HepG2 (cell line): ENCODE results near the gene ZKSCAN3. TPM values are rescaled to one million over a fixed set of nuclear protein-coding genes. Genes with fewer than 3 reads are reported as not detected.
A peak's percentile ranks its signal among the peaks of the same experiment; 100 is the strongest.

Experiments
- ATAC-seq: fragments of 200-7000 bp; cut with Tn5 transposase; 3 replicates; pipeline ENCODE4 v1.9.1; 2020; ENCODE audit warnings: mild to moderate bottlenecking, moderate library complexity
- BruUV-seq: library from RNA; stranded (reverse); fragments of 400-500 nt; replicated peaks from 2 replicates; lab custom pipeline; 2021; lab: Mats Ljungman, UMichigan
- CTCF ChIA-PET: fragments of 300-600 bp; formaldehyde crosslinking; extraction: SDS; loops from one replicate; lab custom pipeline; 2021; ENCODE audit warnings: low total read pairs, inconsistent platforms, low intra/inter-chr PET ratio; lab: Yijun Ruan, JAX
- POLR2A ChIA-PET: fragments of 350-600 bp; sonication (Branson Sonifier 250); formaldehyde crosslinking; loops from one replicate; lab custom pipeline; 2020; ENCODE audit warnings: antibody characterized with exemption, inconsistent platforms; lab: Yijun Ruan, JAX
- DNase-seq: peaks from one replicate; pipeline ENCODE4 v3.0.0-alpha.2; 2015; ENCODE audit warnings: low spot score
- FAIRE-seq: peaks from 3 replicates; lab custom pipeline; 2011; peaks lifted over from hg19 to GRCh38; lab: Jason Lieb, UNC
- H2AFZ ChIP-seq: one replicate; pipeline ENCODE4 v1.6.1; 2011; ENCODE audit warnings: low read length, inconsistent platforms
- H3K27ac ChIP-seq: fragments of 300-600 bp; 3 replicates; pipeline ENCODE4 v1.8.0; 2011; ENCODE audit warnings: mixed run types, mild to moderate bottlenecking, mixed read lengths, low read length, inconsistent platforms; ENCODE audit not compliant: insufficient read depth; ENCODE audit errors: extremely low read length
- H3K27me3 ChIP-seq, 2 experiments: fragments of 200-600 bp in 1 of 2; 2 replicates in 1 of 2; 3 replicates in 1 of 2; pipeline versions ENCODE4 v1.6.0 to v1.8.0; 2011; ENCODE audit warnings: low read length in 2 of 2, mild to moderate bottlenecking in 2 of 2, moderate library complexity in 2 of 2, inconsistent platforms in 1 of 2; ENCODE audit not compliant: insufficient read depth in 2 of 2, control insufficient read depth in 1 of 2
- H3K36me3 ChIP-seq, 2 experiments: fragments of 200-600 bp in 1 of 2; replicated peaks in 1 of 2; 2 replicates in 1 of 2; 3 replicates in 1 of 2; pipeline versions ENCODE4 v1.5.1 to v1.8.0; 2011; ENCODE audit warnings: low read length in 2 of 2, inconsistent platforms in 1 of 2; ENCODE audit not compliant: insufficient read depth in 2 of 2, control insufficient read depth in 1 of 2
- H3K4me1 ChIP-seq: 2 replicates; pipeline ENCODE4 v1.5.1; 2012; ENCODE audit warnings: low read length, inconsistent platforms; ENCODE audit not compliant: insufficient read depth
- H3K4me2 ChIP-seq: 2 replicates; pipeline ENCODE4 v1.6.0; 2011; ENCODE audit warnings: low read depth, low read length, inconsistent platforms
- H3K4me3 ChIP-seq, 3 experiments: fragments of 200-600 bp in 1 of 3; sonication (generic), shearing (Covaris generic) in 1 of 3; replicated peaks in 1 of 3; 2 replicates each; pipeline ENCODE4 v1.5.1; 2011 to 2016; ENCODE audit warnings: low read length in 3 of 3, inconsistent platforms in 2 of 3, low read depth in 2 of 3, mild to moderate bottlenecking in 2 of 3, control low read depth in 1 of 3, mixed read lengths in 1 of 3; ENCODE audit not compliant: insufficient read depth in 1 of 3
- H3K79me2 ChIP-seq: one replicate; pipeline ENCODE4 v1.6.1; 2011; ENCODE audit warnings: low read length, inconsistent platforms; ENCODE audit not compliant: insufficient read depth
- H3K9ac ChIP-seq: 2 replicates; pipeline ENCODE4 v1.6.0; 2011; ENCODE audit warnings: mild to moderate bottlenecking, low read depth, low read length, inconsistent platforms; ENCODE audit not compliant: insufficient read depth
- H3K9me3 ChIP-seq: 2 replicates; pipeline ENCODE4 v1.5.1; 2012; ENCODE audit warnings: mild to moderate bottlenecking, low read length
- H4K20me1 ChIP-seq: 2 replicates; pipeline ENCODE4 v1.6.0; 2011; ENCODE audit warnings: inconsistent platforms, mild to moderate bottlenecking, low read length, moderate library complexity; ENCODE audit not compliant: insufficient read depth
- AGO2 ChIP-seq: fragments of 200-400 bp; formaldehyde crosslinking; optimal IDR thresholded peaks from 2 replicates; pipeline ENCODE3; 2017; ENCODE audit warnings: mild to moderate bottlenecking, low read depth, low read length, moderate library complexity
- BCLAF1 ChIP-seq: fragments of 450-650 bp; IDR thresholded peaks from 2 replicates; pipeline ENCODE4 v1.6.1; 2017; ENCODE audit warnings: mild to moderate bottlenecking
- BHLHE40 ChIP-seq: IDR thresholded peaks from 2 replicates; pipeline ENCODE4 v1.6.1; 2011; ENCODE audit warnings: low read length, improper control_type of control experiment
- DMAP1 ChIP-seq: IDR thresholded peaks from 2 replicates; pipeline ENCODE4 v1.6.1; 2016
- RXRA ChIP-seq: sonication (generic); formaldehyde crosslinking; IDR thresholded peaks from 2 replicates; pipeline ENCODE4 v1.5.1; 2020; ENCODE audit warnings: missing genetic modification reagents
- SMAD9 ChIP-seq: sonication (generic); formaldehyde crosslinking; IDR thresholded peaks from 2 replicates; pipeline ENCODE4 v1.5.1; 2020; ENCODE audit warnings: mild to moderate bottlenecking, missing genetic modification reagents
- SOX13 ChIP-seq, 3 experiments: fragments of 450-650 bp in 1 of 3; sonication (generic) in 1 of 3; formaldehyde crosslinking in 1 of 3; IDR thresholded peaks in 2 of 3; conservative IDR thresholded peaks in 1 of 3; 2 replicates each; pipeline versions ENCODE4 v1.5.0 to v1.6.1; 2016 to 2020; ENCODE audit warnings: antibody characterized with exemption in 1 of 3, mild to moderate bottlenecking in 1 of 3, missing compliant biosample characterization in 1 of 3, missing genetic modification reagents in 1 of 3, moderate library complexity in 1 of 3
- TAF1 ChIP-seq: sonication (generic); formaldehyde crosslinking; IDR thresholded peaks from 2 replicates; pipeline ENCODE4 v1.4.0; 2020; ENCODE audit warnings: missing genetic modification reagents
- ZGPAT ChIP-seq: IDR thresholded peaks from 2 replicates; pipeline ENCODE4 v1.6.1; 2016; ENCODE audit warnings: mild to moderate bottlenecking
- ZNF138 ChIP-seq: sonication (generic); formaldehyde crosslinking; IDR thresholded peaks from 2 replicates; pipeline ENCODE4 v1.5.0; 2020; ENCODE audit warnings: mild to moderate bottlenecking, low read depth, missing genetic modification reagents
- ZNF576 ChIP-seq: sonication (generic); formaldehyde crosslinking; IDR thresholded peaks from 2 replicates; pipeline ENCODE4 v1.4.0; 2020; ENCODE audit warnings: mild to moderate bottlenecking, missing genetic modification reagents
- ZNF720 ChIP-seq: sonication (generic); formaldehyde crosslinking; IDR thresholded peaks from 2 replicates; pipeline ENCODE4 v1.4.0; 2020; ENCODE audit warnings: missing genetic modification reagents
- ZZZ3 ChIP-seq: sonication (generic); formaldehyde crosslinking; IDR thresholded peaks from 2 replicates; pipeline ENCODE4 v1.4.0; 2020; ENCODE audit warnings: missing genetic modification reagents, mild to moderate bottlenecking, borderline replicate concordance
- WGBS: methylation state at CpG from one replicate; pipeline ENCODE4 v1.1.6; 2017; ENCODE audit warnings: low lambda C conversion rate; 5-methylcytosine and 5-hydroxymethylcytosine counted together
- in situ Hi-C: cut with HindIII; loops from 2 replicates; pipeline ENCODE4 v1.10.0; 2017; ENCODE audit warnings: low pct_unique_long_range_greater_than_20kb; ENCODE audit not compliant: extremely low pct_ligation_motif_present
- intact Hi-C: fragments of 100-400 bp; cut with micrococcal nuclease; formaldehyde crosslinking; loops from one replicate; pipeline ENCODE4 v1.10.0; 2022; ENCODE audit not compliant: unreplicated experiment
- polyA plus RNA-seq, 8 experiments: library from polyadenylated mRNA; depleted of rRNA in 3 of 8; stranded (reverse) in 7 of 8; unstranded in 1 of 8; fragments of >200 nt; fragmentation: Illumina TruSeq in 4 of 8; extraction: Trizol in 4 of 8; gene quantifications; 2 replicates each; pipeline versions ENCODE4 v1.2.1 to v1.2.3, GENCODE V29; 2011 to 2016; ENCODE audit warnings: low read depth in 4 of 8, missing spikeins in 1 of 8, mixed read lengths in 1 of 8; ENCODE audit not compliant: insufficient read depth in 1 of 8
- total RNA-seq, 5 experiments: library from RNA; depleted of rRNA; stranded (reverse); fragments of >200 nt; fragmentation: Illumina TruSeq; extraction: Trizol; gene quantifications; 2 replicates each; pipeline ENCODE4 v1.2.3, GENCODE V29; 2016; ENCODE audit warnings: low read depth in 1 of 5

Gene ZKSCAN3
- total and polyA plus RNA-seq, 2 of the 13 experiments (the other 11 are each of a cell fraction or from before 2014, with no cell fraction given), result 3.3 to 7.4 TPM

- ChIA-PET CTCF (interaction anchor here (0.7 kb wide), 1 partner anchor 367 kb away, joined by 3 read pairs; no protein-coding TSS in a partner anchor), POLR2A (interaction anchor here (0.7 to 4.1 kb wide), 12 partner anchors 12 to 431 kb away, joined by 3 to 108 read pairs (median 6); partner anchors contain the start of genes PGBD1, ZKSCAN3, ZKSCAN4 and ZSCAN26)
- Histone ChIP-seq H3K9me3 (peaks cover 8% of the 10 kb centered on the region; the same call in 1 of the 2 replicates), H2AFZ (no peak overlapping the region), H3K4me1 (peaks cover 36% of the 10 kb centered on the region), H3K27me3 (no peaks in the 10 kb centered on the region), H3K4me2 (peak overlapping the region; percentile 79), H3K79me2 (no peaks in the 10 kb centered on the region), H3K9ac (peak overlapping the region; percentile 10; the same call in 1 of the 2 replicates), H3K36me3 (peaks cover 4 to 16% of the 10 kb centered on the region in 2 experiments; a peak in 4 of 5 replicates), H4K20me1 (no peaks in the 10 kb centered on the region), H3K4me3 (peak overlapping the region in 2 of 3 experiments; percentile 6 to 47; a peak in 2 of 6 replicates), H3K27ac (peak overlapping the region; percentile 59)
- in situ Hi-C loops, result no loop called here
- peak; percentile 77 for DNase-seq
- no TSS peak for BruUV-seq
- ATAC-seq, result peak; percentile 98
- intact Hi-C loops, result loop anchor here (1.0 to 5.0 kb wide), 3 partner anchors 11 to 57 kb away; partner anchors contain the start of genes PGBD1 and ZSCAN26
- WGBS, result 10% methylated on average over 1 of the region's 1 CpG
- FAIRE-seq, result peak; percentile 97
- TF ChIP-seq ZNF138 (CRISPR knock-in tag) (0 out of 2 replicates have a peak, but pooled peaks have one; percentile 43), SOX13 (IDR thresholded peaks at IDR 0.05) (no peak), SOX13 (CRISPR knock-in tag; conservative IDR thresholded peaks at IDR 0.05 in 1 of 2, IDR thresholded peaks at IDR 0.05 in 1 of 2) (peak in 1 of 2 experiments; percentile 51; a peak in 2 of 4 replicates), ZNF720 (CRISPR knock-in tag) (no peak), AGO2 (no peak), ZZZ3 (CRISPR knock-in tag) (no peak; the same call in 1 of the 2 replicates), ZGPAT (CRISPR knock-in tag) (peak; percentile 73; the same call in 1 of the 2 replicates), BCLAF1 (no peak), RXRA (CRISPR knock-in tag) (0 out of 2 replicates have a peak, but pooled peaks have one; percentile 26), ZNF576 (no peak), TAF1 (CRISPR knock-in tag) (no peak), BHLHE40 (no peak), DMAP1 (CRISPR knock-in tag) (no peak), SMAD9 (CRISPR knock-in tag) (no peak)
These were observed 25.8 kb upstream of the ZKSCAN3 start for GRCh38 chr6:28323813-28324424.
